HepG2 (cell line): Measurements from ENCODE around the gene SH3BGRL2. TPM values are rescaled to one million over a fixed set of nuclear protein-coding genes. Genes with fewer than 3 reads are reported as not detected.
A peak's percentile ranks its signal among the peaks of the same experiment; 100 is the strongest.

Source experiments
- ARID3A ChIP-seq: IDR thresholded peaks from 2 replicates; pipeline ENCODE4 v1.6.1; 2012; ENCODE audit warnings: low read depth, low read length, improper control_type of control experiment
- CREB1 ChIP-seq, 2 experiments: fragments of 450-650 bp in 1 of 2; IDR thresholded peaks; 2 replicates each; pipeline ENCODE4 v1.6.1; 2016 to 2017; ENCODE audit warnings: control low read depth in 1 of 2, mild to moderate bottlenecking in 1 of 2, missing compliant biosample characterization in 1 of 2, missing genetic modification characterization in 1 of 2
- CREBL2 ChIP-seq: sonication (generic); formaldehyde crosslinking; IDR thresholded peaks from 2 replicates; pipeline ENCODE4 v1.8.1; 2023; ENCODE audit warnings: missing genetic modification reagents, mild to moderate bottlenecking, borderline replicate concordance
- MED8 ChIP-seq: sonication (generic); formaldehyde crosslinking; IDR thresholded peaks from 2 replicates; pipeline ENCODE4 v1.8.1; 2023; ENCODE audit warnings: mild to moderate bottlenecking, missing genetic modification reagents; ENCODE audit not compliant: insufficient replicate concordance
- NFYC ChIP-seq: IDR thresholded peaks from 2 replicates; pipeline ENCODE4 v1.6.1; 2016; ENCODE audit warnings: missing genetic modification reagents, missing compliant biosample characterization
- PRPF4 ChIP-seq: fragments of 200-400 bp; formaldehyde crosslinking; IDR thresholded peaks from 2 replicates; pipeline ENCODE4 v1.6.1; 2016; ENCODE audit warnings: low read length, low read depth; ENCODE audit not compliant: poor library complexity, severe bottlenecking
- SIX4 ChIP-seq: sonication (generic); formaldehyde crosslinking; IDR thresholded peaks from 2 replicates; pipeline ENCODE4 v1.4.0; 2020; ENCODE audit warnings: missing genetic modification reagents
- ZFAT ChIP-seq: sonication (generic); formaldehyde crosslinking; conservative IDR thresholded peaks from 2 replicates; pipeline ENCODE4 v1.8.1; 2023; ENCODE audit warnings: missing genetic modification reagents, inconsistent platforms
- ZNF121 ChIP-seq: sonication (generic); formaldehyde crosslinking; IDR thresholded peaks from 2 replicates; pipeline ENCODE4 v1.5.0; 2020; ENCODE audit warnings: mild to moderate bottlenecking, missing genetic modification reagents
- ZNF510 ChIP-seq: sonication (generic); formaldehyde crosslinking; IDR thresholded peaks from 2 replicates; pipeline ENCODE4 v1.4.0; 2020; ENCODE audit warnings: low read depth, mild to moderate bottlenecking, missing genetic modification reagents
- ZNF562 ChIP-seq: sonication (generic); formaldehyde crosslinking; IDR thresholded peaks from 2 replicates; pipeline ENCODE4 v1.8.0; 2022; ENCODE audit warnings: missing genetic modification reagents, borderline replicate concordance
- polyA plus RNA-seq, 8 experiments: library from polyadenylated mRNA; depleted of rRNA in 3 of 8; stranded (reverse) in 7 of 8; unstranded in 1 of 8; fragments of >200 nt; fragmentation: Illumina TruSeq in 4 of 8; extraction: Trizol in 4 of 8; gene quantifications; 2 replicates each; pipeline versions ENCODE4 v1.2.1 to v1.2.3, GENCODE V29; 2011 to 2016; ENCODE audit warnings: low read depth in 4 of 8, missing spikeins in 1 of 8, mixed read lengths in 1 of 8; ENCODE audit not compliant: insufficient read depth in 1 of 8
- total RNA-seq, 5 experiments: library from RNA; depleted of rRNA; stranded (reverse); fragments of >200 nt; fragmentation: Illumina TruSeq; extraction: Trizol; gene quantifications; 2 replicates each; pipeline ENCODE4 v1.2.3, GENCODE V29; 2016; ENCODE audit warnings: low read depth in 1 of 5
- TF ChIP-seq, protein P1 (sequence below), 2 experiments: fragments of 450-650 bp in 1 of 2; sonication (generic) in 1 of 2; formaldehyde crosslinking in 1 of 2; IDR thresholded peaks; 2 replicates each; pipeline versions ENCODE4 v1.6.1 to v1.8.0; 2016 to 2022; ENCODE audit warnings: antibody characterized with exemption in 1 of 2, mild to moderate bottlenecking in 1 of 2, missing genetic modification reagents in 1 of 2
- TF ChIP-seq, protein P2 (sequence below): sonication (generic); formaldehyde crosslinking; conservative IDR thresholded peaks from 2 replicates; pipeline ENCODE4 v1.4.0; 2020; ENCODE audit warnings: missing genetic modification reagents

SH3BGRL2 gene
- total and polyA plus RNA-seq, 2 of the 13 experiments (the other 11 are each of a cell fraction or from before 2014, with no cell fraction given): 10.9 to 28.8 TPM

- TF ChIP-seq, protein P1, sequence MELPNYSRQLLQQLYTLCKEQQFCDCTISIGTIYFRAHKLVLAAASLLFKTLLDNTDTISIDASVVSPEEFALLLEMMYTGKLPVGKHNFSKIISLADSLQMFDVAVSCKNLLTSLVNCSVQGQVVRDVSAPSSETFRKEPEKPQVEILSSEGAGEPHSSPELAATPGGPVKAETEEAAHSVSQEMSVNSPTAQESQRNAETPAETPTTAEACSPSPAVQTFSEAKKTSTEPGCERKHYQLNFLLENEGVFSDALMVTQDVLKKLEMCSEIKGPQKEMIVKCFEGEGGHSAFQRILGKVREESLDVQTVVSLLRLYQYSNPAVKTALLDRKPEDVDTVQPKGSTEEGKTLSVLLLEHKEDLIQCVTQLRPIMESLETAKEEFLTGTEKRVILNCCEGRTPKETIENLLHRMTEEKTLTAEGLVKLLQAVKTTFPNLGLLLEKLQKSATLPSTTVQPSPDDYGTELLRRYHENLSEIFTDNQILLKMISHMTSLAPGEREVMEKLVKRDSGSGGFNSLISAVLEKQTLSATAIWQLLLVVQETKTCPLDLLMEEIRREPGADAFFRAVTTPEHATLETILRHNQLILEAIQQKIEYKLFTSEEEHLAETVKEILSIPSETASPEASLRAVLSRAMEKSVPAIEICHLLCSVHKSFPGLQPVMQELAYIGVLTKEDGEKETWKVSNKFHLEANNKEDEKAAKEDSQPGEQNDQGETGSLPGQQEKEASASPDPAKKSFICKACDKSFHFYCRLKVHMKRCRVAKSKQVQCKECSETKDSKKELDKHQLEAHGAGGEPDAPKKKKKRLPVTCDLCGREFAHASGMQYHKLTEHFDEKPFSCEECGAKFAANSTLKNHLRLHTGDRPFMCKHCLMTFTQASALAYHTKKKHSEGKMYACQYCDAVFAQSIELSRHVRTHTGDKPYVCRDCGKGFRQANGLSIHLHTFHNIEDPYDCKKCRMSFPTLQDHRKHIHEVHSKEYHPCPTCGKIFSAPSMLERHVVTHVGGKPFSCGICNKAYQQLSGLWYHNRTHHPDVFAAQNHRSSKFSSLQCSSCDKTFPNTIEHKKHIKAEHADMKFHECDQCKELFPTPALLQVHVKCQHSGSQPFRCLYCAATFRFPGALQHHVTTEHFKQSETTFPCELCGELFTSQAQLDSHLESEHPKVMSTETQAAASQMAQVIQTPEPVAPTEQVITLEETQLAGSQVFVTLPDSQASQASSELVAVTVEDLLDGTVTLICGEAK (IDR thresholded peaks at IDR 0.05): no peak
- TF ChIP-seq, protein P1 (CRISPR knock-in tag; IDR thresholded peaks at IDR 0.05): no peak
- TF ChIP-seq CREBL2 (CRISPR knock-in tag): no peak
- peak; percentile 39; the same call in 1 of the 2 replicates for TF ChIP-seq CREB1 (IDR thresholded peaks at IDR 0.05)
- peak; percentile 62 for TF ChIP-seq CREB1 (CRISPR knock-in tag; IDR thresholded peaks at IDR 0.05)
- no peak for TF ChIP-seq MED8 (CRISPR knock-in tag)
- no peak for TF ChIP-seq ZNF562 (CRISPR knock-in tag)
- TF ChIP-seq, protein P2, sequence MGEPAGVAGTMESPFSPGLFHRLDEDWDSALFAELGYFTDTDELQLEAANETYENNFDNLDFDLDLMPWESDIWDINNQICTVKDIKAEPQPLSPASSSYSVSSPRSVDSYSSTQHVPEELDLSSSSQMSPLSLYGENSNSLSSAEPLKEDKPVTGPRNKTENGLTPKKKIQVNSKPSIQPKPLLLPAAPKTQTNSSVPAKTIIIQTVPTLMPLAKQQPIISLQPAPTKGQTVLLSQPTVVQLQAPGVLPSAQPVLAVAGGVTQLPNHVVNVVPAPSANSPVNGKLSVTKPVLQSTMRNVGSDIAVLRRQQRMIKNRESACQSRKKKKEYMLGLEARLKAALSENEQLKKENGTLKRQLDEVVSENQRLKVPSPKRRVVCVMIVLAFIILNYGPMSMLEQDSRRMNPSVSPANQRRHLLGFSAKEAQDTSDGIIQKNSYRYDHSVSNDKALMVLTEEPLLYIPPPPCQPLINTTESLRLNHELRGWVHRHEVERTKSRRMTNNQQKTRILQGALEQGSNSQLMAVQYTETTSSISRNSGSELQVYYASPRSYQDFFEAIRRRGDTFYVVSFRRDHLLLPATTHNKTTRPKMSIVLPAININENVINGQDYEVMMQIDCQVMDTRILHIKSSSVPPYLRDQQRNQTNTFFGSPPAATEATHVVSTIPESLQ: no peak
- TF ChIP-seq NFYC (CRISPR knock-in tag): no peak
- no peak for TF ChIP-seq PRPF4
- TF ChIP-seq ARID3A: peak; percentile 80
- TF ChIP-seq ZFAT (CRISPR knock-in tag): no peak
- TF ChIP-seq ZNF510 (CRISPR knock-in tag): no peak
- TF ChIP-seq SIX4 (CRISPR knock-in tag): no peak
- TF ChIP-seq ZNF121 (CRISPR knock-in tag): no peak
These were observed 26.5 kb upstream of the SH3BGRL2 start (continued) for GRCh38 chr6:79604583-79605037.
